Trophoblast cell (in vitro differentiated cells and primary cell): Measurements from ENCODE around the gene CLNS1A.

Experiments used
- DNase-seq, 2 donors: peaks; one replicate each; pipeline ENCODE4 v3.0.0-alpha.2; 2016
- H2AFZ ChIP-seq: 2 replicates; pipeline ENCODE4 v1.6.1; 2013; ENCODE audit warnings: low read length, moderate library complexity, mild to moderate bottlenecking; ENCODE audit not compliant: insufficient read depth, poor library complexity
- H2AK5ac ChIP-seq: 2 replicates; pipeline ENCODE4 v1.6.1; 2013; ENCODE audit warnings: mild to moderate bottlenecking, low read length
- H2BK120ac ChIP-seq: 2 replicates; pipeline ENCODE4 v1.6.1; 2013; ENCODE audit warnings: low read length, mild to moderate bottlenecking, moderate library complexity; ENCODE audit not compliant: insufficient read depth, poor library complexity
- H2BK12ac ChIP-seq: 2 replicates; pipeline ENCODE4 v1.6.1; 2013; ENCODE audit warnings: mild to moderate bottlenecking, low read length, moderate library complexity
- H2BK5ac ChIP-seq: 2 replicates; pipeline ENCODE4 v1.6.1; 2013; ENCODE audit warnings: low read length, low read depth, moderate library complexity, mild to moderate bottlenecking; ENCODE audit not compliant: poor library complexity
- H3K14ac ChIP-seq: 2 replicates; pipeline ENCODE4 v1.6.1; 2013; ENCODE audit warnings: mild to moderate bottlenecking, low read length
- H3K18ac ChIP-seq: 2 replicates; pipeline ENCODE4 v1.6.1; 2013; ENCODE audit warnings: mild to moderate bottlenecking, low read length
- H3K23ac ChIP-seq: 2 replicates; pipeline ENCODE4 v1.6.1; 2013; ENCODE audit warnings: low read length
- H3K27ac ChIP-seq: 2 replicates; pipeline ENCODE4 v1.5.1; 2013; ENCODE audit warnings: low read depth, mild to moderate bottlenecking, inconsistent platforms, low read length, moderate library complexity
- H3K27me3 ChIP-seq: 2 replicates; pipeline ENCODE4 v1.6.1; 2013; ENCODE audit warnings: inconsistent platforms, mild to moderate bottlenecking, low read length, moderate library complexity; ENCODE audit not compliant: insufficient read depth
- H3K36me3 ChIP-seq, 2 experiments: 1 replicate in 1 of 2; 2 replicates in 1 of 2; pipeline ENCODE4 v1.6.1; 2013; ENCODE audit warnings: low read length in 2 of 2, mild to moderate bottlenecking in 2 of 2, moderate library complexity in 1 of 2; ENCODE audit not compliant: insufficient read depth in 2 of 2, control insufficient read depth in 1 of 2
- H3K4ac ChIP-seq: 2 replicates; pipeline ENCODE4 v1.6.1; 2013; ENCODE audit warnings: low read depth, mild to moderate bottlenecking, low read length, moderate library complexity
- H3K4me1 ChIP-seq, 2 experiments: 1 replicate in 1 of 2; 2 replicates in 1 of 2; pipeline ENCODE4 v1.6.1; 2013; ENCODE audit warnings: low read length in 2 of 2, mild to moderate bottlenecking in 2 of 2, moderate library complexity in 1 of 2; ENCODE audit not compliant: insufficient read depth in 2 of 2, control insufficient read depth in 1 of 2
- H3K4me2 ChIP-seq: 2 replicates; pipeline ENCODE4 v1.6.1; 2013; ENCODE audit warnings: inconsistent platforms, mild to moderate bottlenecking, low read length, moderate library complexity
- H3K4me3 ChIP-seq: 2 replicates; pipeline ENCODE4 v1.5.1; 2013; ENCODE audit warnings: mild to moderate bottlenecking, low read depth, low read length, inconsistent platforms
- H3K79me1 ChIP-seq: one replicate; pipeline ENCODE4 v1.6.1; 2013; ENCODE audit warnings: low read length
- H3K79me2 ChIP-seq: 2 replicates; pipeline ENCODE4 v1.6.1; 2013; ENCODE audit warnings: low read length, mild to moderate bottlenecking; ENCODE audit not compliant: control insufficient read depth, insufficient read depth, poor library complexity
- H3K9ac ChIP-seq: 2 replicates; pipeline ENCODE4 v1.6.1; 2013; ENCODE audit warnings: mild to moderate bottlenecking, low read length
- H3K9me3 ChIP-seq: 2 replicates; pipeline ENCODE4 v1.6.1; 2013; ENCODE audit warnings: low read depth, mild to moderate bottlenecking, control low read depth, inconsistent platforms, low read length; ENCODE audit not compliant: insufficient read depth
- H4K12ac ChIP-seq: 2 replicates; pipeline ENCODE4 v1.6.1; 2013; ENCODE audit warnings: low read depth, mild to moderate bottlenecking, low read length, moderate library complexity
- H4K8ac ChIP-seq: 2 replicates; pipeline ENCODE4 v1.6.1; 2013; ENCODE audit warnings: low read depth, mild to moderate bottlenecking, low read length, moderate library complexity
- H4K91ac ChIP-seq: one replicate; pipeline ENCODE4 v1.6.1; 2013; ENCODE audit warnings: low read depth, mild to moderate bottlenecking, low read length, moderate library complexity
- WGBS: extraction: QIAGEN DNeasy Blood & Tissue Kit; methylation state at CpG from one replicate; pipeline ENCODE4 v1.1.7; 2013; ENCODE audit warnings: missing lambda C conversion rate; ENCODE audit not compliant: insufficient read length, insufficient coverage; ENCODE audit errors: extremely low coverage; 5-methylcytosine and 5-hydroxymethylcytosine counted together

CLNS1A gene

GRCh38 chr11:77650123-77650522 lies 12.5 kb upstream of the CLNS1A start:
- Histone ChIP-seq H3K36me3 (no peaks in the 10 kb centered on the region), H2AFZ (no peak overlapping the region), H2BK120ac (no peak overlapping the region), H4K91ac (no peak overlapping the region), H3K27me3 (no peaks in the 10 kb centered on the region), H3K4me1 (no peaks in the 10 kb centered on the region), H3K9ac (no peak overlapping the region), H2AK5ac (no peak overlapping the region), H3K27ac (no peak overlapping the region), H3K9me3 (no peaks in the 10 kb centered on the region), H3K18ac (no peak overlapping the region), H4K8ac (no peak overlapping the region), H3K23ac (no peak overlapping the region), H3K79me2 (no peaks in the 10 kb centered on the region), H3K4ac (no peak overlapping the region), H3K4me3 (no peak overlapping the region), H3K14ac (no peak overlapping the region), H2BK5ac (no peak overlapping the region), H2BK12ac (no peak overlapping the region), H4K12ac (no peak overlapping the region), H3K79me1 (no peaks in the 10 kb centered on the region), H3K4me2 (no peak overlapping the region)
- DNase-seq: no peak
- no CpG with 5 or more reads among the region's 3 CpGs for WGBS

- Histone ChIP-seq H3K79me2 (no peaks in the 10 kb centered on the region), H2BK5ac (no peak overlapping the region), H4K91ac (no peak overlapping the region), H2BK12ac (no peak overlapping the region), H2BK120ac (no peak overlapping the region), H3K14ac (no peak overlapping the region), H3K18ac (no peak overlapping the region), H3K36me3 (no peaks in the 10 kb centered on the region), H3K23ac (no peak overlapping the region), H3K4ac (no peak overlapping the region), H3K9me3 (no peaks in the 10 kb centered on the region), H3K27me3 (no peaks in the 10 kb centered on the region), H4K12ac (no peak overlapping the region), H3K27ac (no peak overlapping the region), H3K4me3 (no peak overlapping the region), H3K4me1 (no peaks in the 10 kb centered on the region), H4K8ac (no peak overlapping the region), H2AK5ac (no peak overlapping the region), H3K4me2 (no peak overlapping the region), H2AFZ (no peak overlapping the region), H3K9ac (no peak overlapping the region), H3K79me1 (no peaks in the 10 kb centered on the region)
- no peak for DNase-seq
- no CpG with 5 or more reads among the region's 3 CpGs for WGBS
Observed at GRCh38 chr11:77647654-77648305, 10.2 kb upstream of the CLNS1A start.

GRCh38 chr11:77644887-77645286 lies 7.3 kb upstream of the CLNS1A start:
- no peak overlapping the region for H3K23ac ChIP-seq
- no peak overlapping the region for H3K14ac ChIP-seq
- H3K79me1 ChIP-seq: no peaks in the 10 kb centered on the region
- H3K4me3 ChIP-seq: no peak overlapping the region
- H4K91ac ChIP-seq: no peak overlapping the region
- H2AK5ac ChIP-seq: no peak overlapping the region
- no peak overlapping the region for H2BK120ac ChIP-seq
- no peak overlapping the region for H3K27ac ChIP-seq
- H3K4me1 ChIP-seq: no peaks in the 10 kb centered on the region
- no peak overlapping the region for H4K12ac ChIP-seq
- DNase-seq: no peak
- no peak overlapping the region for H2BK12ac ChIP-seq
- H3K18ac ChIP-seq: no peak overlapping the region
- no peak overlapping the region for H3K4me2 ChIP-seq
- H3K36me3 ChIP-seq: no peaks in the 10 kb centered on the region
- H2AFZ ChIP-seq: no peak overlapping the region
- H3K9ac ChIP-seq: no peak overlapping the region
- no peak overlapping the region for H3K4ac ChIP-seq
- H4K8ac ChIP-seq: no peak overlapping the region
- no peaks in the 10 kb centered on the region for H3K9me3 ChIP-seq
- WGBS: no CpG with 5 or more reads among the region's 1 CpG
- H3K27me3 ChIP-seq: no peaks in the 10 kb centered on the region
- no peak overlapping the region for H2BK5ac ChIP-seq
- no peaks in the 10 kb centered on the region for H3K79me2 ChIP-seq

- Histone ChIP-seq H3K9ac (no peak overlapping the region), H2BK12ac (no peak overlapping the region), H2AFZ (no peak overlapping the region), H3K9me3 (no peaks in the 10 kb centered on the region), H4K91ac (no peak overlapping the region), H2AK5ac (no peak overlapping the region), H3K27me3 (no peaks in the 10 kb centered on the region), H3K23ac (no peak overlapping the region), H4K12ac (no peak overlapping the region), H4K8ac (no peak overlapping the region), H3K14ac (no peak overlapping the region), H3K4me3 (no peak overlapping the region), H3K79me2 (peaks cover 2% of the 10 kb centered on the region), H2BK120ac (no peak overlapping the region), H3K27ac (no peak overlapping the region), H3K4ac (no peak overlapping the region), H2BK5ac (no peak overlapping the region), H3K4me2 (no peak overlapping the region), H3K4me1 (peaks cover 0 to 3% of the 10 kb centered on the region in 2 experiments), H3K18ac (no peak overlapping the region), H3K79me1 (peaks cover 9% of the 10 kb centered on the region), H3K36me3 (no peaks in the 10 kb centered on the region)
- peak; percentile 54 to 65 for DNase-seq
- WGBS: no CpG with 5 or more reads among the region's 2 CpGs
Observed at GRCh38 chr11:77642228-77642627, 4.6 kb upstream of the CLNS1A start.
